Measurements from ENCODE around the gene GOLPH3.

The GOLPH3 gene

GRCh38 chr5:32108167-32108566 lies 66.0 kb downstream of the GOLPH3 start:
- DNase-seq (ENCODE audit: low read depth): no peak
- no peak overlapping the region for H3K4me3 ChIP-seq (ENCODE audit: low read depth, low read length)

GRCh38 chr5:32107291-32107690 lies 66.8 kb downstream of the GOLPH3 start:
- no peak for DNase-seq (ENCODE audit: low read depth)
- no peak overlapping the region for H3K4me3 ChIP-seq (ENCODE audit: low read depth, low read length)

GRCh38 chr5:32103521-32103920 lies 70.6 kb downstream of the GOLPH3 start:
- DNase-seq (ENCODE audit: low read depth): no peak
- no peak overlapping the region for H3K4me3 ChIP-seq (ENCODE audit: low read depth, low read length)

- H3K4me3 ChIP-seq (ENCODE audit: low read depth, low read length): no peak overlapping the region
- DNase-seq (ENCODE audit: low read depth): no peak
Measured at GRCh38 chr5:32102254-32102986, 71.7 kb downstream of the GOLPH3 start.

- H3K4me3 ChIP-seq (ENCODE audit: low read depth, low read length): no peak overlapping the region
- DNase-seq (ENCODE audit: low read depth): no peak
Measured at GRCh38 chr5:32100691-32101302, 73.3 kb downstream of the GOLPH3 start.

GRCh38 chr5:32100230-32100629 lies 73.9 kb downstream of the GOLPH3 start:
- no peak overlapping the region for H3K4me3 ChIP-seq (ENCODE audit: low read depth, low read length)
- DNase-seq (ENCODE audit: low read depth): no peak

- H3K4me3 ChIP-seq (ENCODE audit: low read depth, low read length): no peak overlapping the region
- no peak for DNase-seq (ENCODE audit: low read depth)
Measured at GRCh38 chr5:32099486-32100035, 74.6 kb downstream of the GOLPH3 start.

GRCh38 chr5:32098890-32099310 lies 75.2 kb downstream of the GOLPH3 start:
- DNase-seq (ENCODE audit: low read depth): no peak
- no peak overlapping the region for H3K4me3 ChIP-seq (ENCODE audit: low read depth, low read length)

GRCh38 chr5:32098291-32098690 lies 75.8 kb downstream of the GOLPH3 start:
- H3K4me3 ChIP-seq (ENCODE audit: low read depth, low read length): no peak overlapping the region
- DNase-seq (ENCODE audit: low read depth): no peak

GRCh38 chr5:32096891-32097595 lies 77.1 kb downstream of the GOLPH3 start:
- no peak overlapping the region for H3K4me3 ChIP-seq (ENCODE audit: low read depth, low read length)
- DNase-seq (ENCODE audit: low read depth): no peak

GRCh38 chr5:32095261-32095671 lies 78.9 kb downstream of the GOLPH3 start:
- no peak for DNase-seq (ENCODE audit: low read depth)

GRCh38 chr5:32094691-32095090 lies 79.4 kb downstream of the GOLPH3 start:
- H3K4me3 ChIP-seq (ENCODE audit: low read depth, low read length): no peak overlapping the region
- DNase-seq (ENCODE audit: low read depth): no peak

More at GRCh38 chr5:32095261-32095671, 78.9 kb downstream of the GOLPH3 start:
- H3K4me3 ChIP-seq (ENCODE audit: low read depth, low read length): no peak overlapping the region

- peak; percentile 34 for DNase-seq (ENCODE audit: low read depth)
- H3K4me3 ChIP-seq (ENCODE audit: low read depth, low read length): no peak overlapping the region
Measured at GRCh38 chr5:32092938-32093812, 80.9 kb downstream of the GOLPH3 start.

- no peak for DNase-seq (ENCODE audit: low read depth)
- no peak overlapping the region for H3K4me3 ChIP-seq (ENCODE audit: low read depth, low read length)
Measured at GRCh38 chr5:32090755-32091128, 83.4 kb downstream of the GOLPH3 start.

GRCh38 chr5:32090026-32090754 lies 83.9 kb downstream of the GOLPH3 start:
- DNase-seq (ENCODE audit: low read depth): no peak
- H3K4me3 ChIP-seq (ENCODE audit: low read depth, low read length): no peak overlapping the region

- no peak for DNase-seq (ENCODE audit: low read depth)
- H3K4me3 ChIP-seq (ENCODE audit: low read depth, low read length): no peak overlapping the region
Measured at GRCh38 chr5:32089146-32090000, 84.7 kb downstream of the GOLPH3 start.

GRCh38 chr5:32088214-32088613 lies 85.9 kb downstream of the GOLPH3 start:
- H3K4me3 ChIP-seq (ENCODE audit: low read depth, low read length): no peak overlapping the region
- no peak for DNase-seq (ENCODE audit: low read depth)
